NCI-H2081 treated with DMSO at 0.1 percent for 48 hours (cell line): Measurements from ENCODE around the gene CCL4.
"Not testable (repeated sequence)": the region's sequence is repeated elsewhere in the genome, so short reads cannot be mapped to it uniquely, and the experiment has no call there.

Experiments
- DNase-seq: peaks from one replicate; lab custom pipeline; 2025; lab: John Stamatoyannopoulos, UW

CCL4 gene

GRCh38 chr17:36087897-36088572 lies 15.6 kb upstream of the CCL4 start:
- not testable (repeated sequence) for DNase-seq

DNA sequence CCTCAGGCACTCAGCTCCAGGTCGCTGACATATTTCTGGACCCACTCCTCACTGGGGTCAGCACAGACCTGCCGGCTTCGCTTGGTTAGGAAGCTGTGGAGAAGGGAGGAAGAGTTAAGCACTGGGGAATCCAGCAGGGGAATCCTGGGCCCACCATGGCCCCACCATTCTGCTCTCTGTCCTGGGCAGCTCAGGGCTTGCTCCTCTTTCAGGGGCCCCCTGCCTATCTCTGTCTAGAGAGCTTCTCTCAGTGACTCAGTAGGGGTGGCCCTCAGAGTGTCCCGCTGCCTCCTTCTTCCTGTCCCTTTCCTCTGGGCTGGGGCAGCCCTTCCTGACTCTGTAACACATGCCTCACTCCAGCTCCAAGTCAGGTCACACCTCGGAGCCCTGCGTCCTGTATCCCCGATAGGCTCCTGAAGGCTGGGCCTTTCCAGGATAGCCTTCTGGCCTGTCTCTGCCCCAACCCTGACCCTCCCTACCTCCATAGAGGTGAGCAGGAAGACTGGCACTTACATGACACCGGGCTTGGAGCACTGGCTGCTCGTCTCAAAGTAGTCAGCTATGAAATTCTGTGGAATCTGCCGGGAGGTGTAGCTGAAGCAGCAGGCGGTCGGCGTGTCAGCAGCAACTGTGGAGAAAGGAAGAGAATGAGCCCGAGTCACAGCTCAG lies 14.8 kb upstream of the CCL4 start:
- no peak for DNase-seq

DNA sequence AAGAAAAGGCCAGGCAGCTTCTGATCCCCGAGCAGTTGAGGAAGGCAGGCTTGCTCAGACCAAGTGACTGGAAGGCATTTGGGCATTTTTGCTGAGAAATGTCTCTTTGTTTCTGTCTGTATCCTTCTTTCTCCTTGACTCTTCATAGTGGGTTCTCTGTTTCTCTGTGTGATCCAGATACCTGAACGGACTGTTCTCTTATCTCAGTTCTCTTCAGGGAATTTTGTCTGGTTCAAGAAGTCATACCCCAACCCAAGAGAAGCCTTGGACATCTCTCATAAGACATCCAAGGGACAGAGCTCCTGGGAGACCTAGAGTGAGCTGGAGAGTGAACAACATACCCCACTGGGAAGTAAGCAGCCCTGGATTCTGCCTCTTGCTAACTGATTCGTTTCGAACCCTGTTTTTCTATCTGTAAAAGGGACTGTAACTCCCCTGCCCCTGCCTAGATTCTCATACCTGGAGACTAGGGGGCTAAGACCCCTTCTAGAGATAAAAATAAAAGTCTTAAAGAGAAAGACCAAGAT lies 14.2 kb upstream of the CCL4 start:
- DNase-seq: no peak

GRCh38 chr17:36089888-36090836 lies 13.5 kb upstream of the CCL4 start, which contains the start of gene CCL3:
TSS of gene CCL3 (minus strand) at chr17:36090143. CDS start at chr17:36090058, 85 bp downstream.
- DNase-seq: no peak

DNA sequence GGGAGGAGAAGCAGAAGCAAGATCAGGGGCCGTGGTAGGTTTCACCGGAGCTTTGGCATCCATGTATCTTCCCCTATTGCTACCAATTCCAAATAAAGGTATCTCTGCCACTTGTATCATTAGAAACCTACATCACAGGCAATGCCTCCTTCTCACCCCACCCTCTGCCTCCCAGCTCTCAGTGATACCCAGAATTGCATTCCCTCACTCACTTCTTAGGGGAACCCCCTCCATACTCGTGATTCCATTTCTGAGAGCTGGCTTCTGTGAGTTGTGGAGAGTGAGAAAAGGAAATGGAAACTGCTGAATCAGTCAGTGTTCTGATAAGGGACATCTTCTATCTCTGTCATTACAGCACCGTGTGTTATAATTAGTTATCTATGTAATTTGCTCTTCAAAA lies 11.4 kb upstream of the CCL4 start:
- DNase-seq: no peak

GRCh38 chr17:36092715-36093114 lies 10.9 kb upstream of the CCL4 start:
- not testable (repeated sequence) for DNase-seq

DNA sequence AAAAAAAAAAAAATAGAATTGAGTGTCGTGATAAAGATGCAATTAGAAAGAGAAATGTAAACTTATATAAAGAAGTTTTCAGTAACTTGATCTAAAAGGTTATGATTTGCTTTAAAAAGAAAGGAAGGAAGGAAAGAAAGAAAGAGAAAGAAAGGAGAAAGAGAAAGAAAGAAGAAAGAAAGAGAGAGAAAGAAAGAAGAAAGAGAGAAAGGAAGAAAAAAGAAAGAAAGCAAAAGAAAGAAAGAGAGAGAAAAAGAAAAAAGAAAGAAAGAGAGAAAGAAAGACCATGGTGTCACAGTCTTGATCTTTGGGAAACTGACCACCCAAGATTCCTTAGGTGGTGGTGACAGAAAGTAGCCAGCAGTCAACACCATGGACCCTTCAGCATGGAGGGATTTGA lies 9.4 kb upstream of the CCL4 start:
- no peak for DNase-seq

- DNase-seq: no peak
Measured at GRCh38 chr17:36094746-36095145, 8.9 kb upstream of the CCL4 start.

DNA sequence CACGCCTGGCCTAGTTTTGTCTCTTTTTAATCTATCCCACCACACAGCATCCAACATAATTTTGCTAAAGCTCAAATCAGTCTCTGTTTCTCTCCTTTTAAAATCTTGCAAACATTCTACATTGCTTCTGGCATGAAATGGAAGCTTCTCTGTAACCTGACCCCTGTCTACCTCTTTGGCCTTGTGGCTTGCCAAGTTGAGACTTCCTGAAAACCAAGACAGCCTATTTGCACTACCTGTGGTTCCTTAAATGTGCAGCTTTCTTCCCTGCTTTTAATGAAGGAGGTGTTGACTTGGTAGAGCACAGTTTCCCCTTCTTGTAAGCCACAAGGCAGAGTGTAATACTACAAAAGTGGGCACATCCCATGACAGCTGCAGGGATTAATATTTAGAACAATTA lies 7.6 kb upstream of the CCL4 start:
- DNase-seq: no peak

GRCh38 chr17:36099004-36099403 lies 4.6 kb upstream of the CCL4 start:
- DNase-seq: not testable (repeated sequence)

DNA sequence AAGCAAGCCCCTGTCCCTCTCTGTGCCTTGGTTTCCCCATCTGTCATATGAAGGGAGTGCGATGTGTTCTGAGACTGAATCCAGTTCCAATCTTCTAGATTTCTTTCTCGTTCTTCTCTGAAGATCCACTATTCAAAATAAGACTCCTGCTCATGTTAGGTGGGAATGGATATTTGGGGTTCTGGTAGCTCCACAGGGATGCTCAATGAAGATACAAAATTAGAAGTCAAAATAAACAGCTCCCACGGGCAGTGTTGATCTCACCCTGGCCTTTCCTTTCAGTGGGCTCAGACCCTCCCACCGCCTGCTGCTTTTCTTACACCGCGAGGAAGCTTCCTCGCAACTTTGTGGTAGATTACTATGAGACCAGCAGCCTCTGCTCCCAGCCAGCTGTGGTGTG lies 619 bp downstream of the CCL4 start:
- DNase-seq: not testable (repeated sequence)

DNA sequence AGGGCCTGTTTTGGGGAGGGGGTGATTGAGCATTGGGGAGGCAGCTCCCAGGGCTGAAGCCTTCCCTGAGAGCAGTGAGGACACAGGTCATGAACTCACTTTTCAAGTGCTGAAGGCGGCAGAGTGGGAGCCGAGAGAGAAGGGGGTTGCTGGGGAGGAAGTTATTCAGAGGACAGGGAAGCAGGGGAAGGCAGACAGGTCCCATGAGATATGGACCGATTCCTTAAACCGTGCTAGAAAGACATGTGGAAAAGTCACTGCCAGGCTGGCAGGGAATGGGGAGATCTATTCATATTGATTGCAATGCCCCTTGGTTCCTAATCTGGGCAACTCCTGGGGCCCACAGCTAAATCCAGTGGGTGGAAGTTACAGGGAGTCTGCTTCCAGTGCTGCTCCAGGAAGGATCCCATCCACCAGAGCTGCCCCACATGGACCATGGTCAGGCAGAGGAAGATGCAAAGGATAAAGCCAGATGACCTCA lies 1.1 kb downstream of the CCL4 start:
- DNase-seq: no peak

DNA sequence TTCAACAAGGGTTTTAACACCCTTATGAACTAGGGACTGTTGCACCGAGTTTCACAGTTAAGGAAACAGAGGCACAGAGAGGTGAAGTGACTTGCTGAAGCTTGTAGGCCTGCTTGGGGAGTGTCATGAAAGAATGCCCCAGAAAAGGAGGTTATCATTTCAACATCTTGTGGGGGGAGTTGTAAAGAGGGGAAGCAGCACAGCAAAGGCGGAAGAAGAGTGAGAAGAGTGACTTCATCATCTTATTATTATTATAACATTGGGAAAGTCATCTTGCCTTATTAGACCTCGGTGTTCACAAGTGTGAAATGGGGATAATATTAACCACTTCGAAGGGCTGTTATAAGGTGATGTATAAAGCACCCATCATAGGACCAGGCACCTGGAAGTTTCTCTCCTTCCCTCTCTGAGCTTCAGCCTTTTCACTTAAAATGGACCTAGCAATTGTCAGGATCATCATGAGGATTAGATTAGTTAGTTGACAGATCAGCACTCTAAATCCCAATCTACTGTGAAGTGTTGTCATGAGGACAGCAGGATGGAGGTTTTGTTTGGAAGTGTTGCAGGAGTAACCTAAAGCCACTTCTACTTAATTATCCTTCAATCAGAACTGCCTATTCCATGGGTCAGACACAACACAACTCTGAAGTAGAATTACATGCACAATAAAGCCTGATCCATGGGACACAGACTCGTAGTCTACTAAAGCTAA lies 2.3 kb downstream of the CCL4 start:
- DNase-seq: no peak

GRCh38 chr17:36106493-36106835 lies 2.8 kb downstream of the CCL4 start:
- DNase-seq: no peak

DNA sequence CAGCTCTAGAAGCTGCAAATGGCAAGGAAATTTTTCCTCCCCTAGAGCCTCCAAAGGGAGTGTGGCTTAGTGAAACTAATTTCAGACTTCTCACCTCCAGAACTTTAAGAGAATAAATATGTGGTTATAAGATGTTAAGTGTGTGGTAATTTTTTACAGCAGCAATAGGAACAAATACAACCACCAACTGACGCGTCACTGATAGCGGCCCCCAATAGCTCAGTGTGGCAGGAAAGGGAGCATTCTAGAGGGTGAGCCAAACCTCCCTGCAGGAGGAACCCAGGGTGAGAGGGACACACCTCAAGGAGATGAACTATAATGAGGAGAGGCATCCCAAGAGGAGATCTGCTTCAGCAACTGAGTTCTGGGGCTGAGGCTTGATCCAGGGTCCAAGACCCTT lies 4.0 kb downstream of the CCL4 start:
- no peak for DNase-seq

- DNase-seq: not testable (repeated sequence)
Measured at GRCh38 chr17:36108265-36108664, 4.6 kb downstream of the CCL4 start.

DNA sequence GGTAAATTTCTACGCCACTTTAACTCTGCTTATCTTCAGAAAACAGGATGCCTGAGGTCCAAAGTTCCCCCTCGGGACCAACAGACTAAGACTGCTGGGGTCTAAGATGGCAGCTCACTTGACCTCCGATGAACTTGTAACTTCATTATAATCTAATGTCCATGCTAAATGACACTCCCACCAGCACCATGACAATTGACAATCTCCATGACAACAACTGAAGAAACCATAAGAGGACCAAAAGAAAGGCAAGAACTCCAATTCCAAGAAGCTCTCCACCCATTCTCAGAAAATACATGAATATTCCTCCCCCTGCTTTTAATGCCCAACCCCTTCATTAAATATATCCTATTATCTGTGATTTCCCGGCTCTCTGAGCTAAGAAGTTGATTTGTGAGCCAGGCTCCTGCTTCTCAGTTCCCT lies 7.5 kb downstream of the CCL4 start:
- no peak for DNase-seq

GRCh38 chr17:36112572-36112971 lies 8.9 kb downstream of the CCL4 start:
- DNase-seq: no peak

GRCh38 chr17:36113131-36113530 lies 9.5 kb downstream of the CCL4 start:
- not testable (repeated sequence) for DNase-seq

GRCh38 chr17:36114971-36115648 lies 11.5 kb downstream of the CCL4 start:
- DNase-seq: not testable (repeated sequence)

DNA sequence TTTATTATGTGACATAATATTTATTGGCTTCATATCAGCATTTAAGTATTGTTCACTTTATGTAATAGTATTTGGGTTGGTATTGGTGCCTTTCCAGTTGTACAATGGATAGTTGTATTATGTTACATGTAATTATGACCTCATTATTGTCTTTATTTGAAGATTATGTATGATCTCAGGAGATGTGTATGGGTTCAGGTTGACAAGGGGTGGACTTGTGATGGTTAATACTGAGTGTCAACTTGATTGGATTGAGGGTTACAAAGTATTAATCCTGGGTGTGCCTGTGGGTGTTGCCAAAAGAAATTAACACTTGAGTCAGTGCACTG lies 12.0 kb downstream of the CCL4 start:
- DNase-seq: not testable (repeated sequence)
